ENCODE measurements around the gene CRY1.
"Not testable (repeated sequence)": the region's sequence is repeated elsewhere in the genome, so short reads cannot be mapped to it uniquely, and the experiment has no call there.

DNA sequence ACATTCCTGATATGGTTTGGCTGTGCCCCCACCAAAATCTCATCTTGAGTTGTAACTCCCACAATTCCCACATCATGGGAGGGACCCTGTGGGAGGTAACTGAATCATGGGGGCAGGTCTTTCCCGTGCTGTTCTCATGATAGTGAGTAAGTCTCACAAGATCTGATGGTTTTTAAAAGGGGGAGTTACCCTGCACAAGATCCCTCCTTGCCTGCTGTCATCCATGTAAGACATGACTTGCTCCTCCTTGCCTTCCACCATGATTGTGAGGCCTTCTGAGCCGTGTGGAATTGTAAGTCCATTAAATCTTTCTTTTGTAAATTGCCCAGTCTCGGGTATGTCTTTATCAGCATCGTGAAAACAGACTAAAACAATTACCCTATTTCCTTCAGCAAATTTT lies 90.7 kb downstream of the CRY1 start:
- TF ChIP-seq, protein P1, sequence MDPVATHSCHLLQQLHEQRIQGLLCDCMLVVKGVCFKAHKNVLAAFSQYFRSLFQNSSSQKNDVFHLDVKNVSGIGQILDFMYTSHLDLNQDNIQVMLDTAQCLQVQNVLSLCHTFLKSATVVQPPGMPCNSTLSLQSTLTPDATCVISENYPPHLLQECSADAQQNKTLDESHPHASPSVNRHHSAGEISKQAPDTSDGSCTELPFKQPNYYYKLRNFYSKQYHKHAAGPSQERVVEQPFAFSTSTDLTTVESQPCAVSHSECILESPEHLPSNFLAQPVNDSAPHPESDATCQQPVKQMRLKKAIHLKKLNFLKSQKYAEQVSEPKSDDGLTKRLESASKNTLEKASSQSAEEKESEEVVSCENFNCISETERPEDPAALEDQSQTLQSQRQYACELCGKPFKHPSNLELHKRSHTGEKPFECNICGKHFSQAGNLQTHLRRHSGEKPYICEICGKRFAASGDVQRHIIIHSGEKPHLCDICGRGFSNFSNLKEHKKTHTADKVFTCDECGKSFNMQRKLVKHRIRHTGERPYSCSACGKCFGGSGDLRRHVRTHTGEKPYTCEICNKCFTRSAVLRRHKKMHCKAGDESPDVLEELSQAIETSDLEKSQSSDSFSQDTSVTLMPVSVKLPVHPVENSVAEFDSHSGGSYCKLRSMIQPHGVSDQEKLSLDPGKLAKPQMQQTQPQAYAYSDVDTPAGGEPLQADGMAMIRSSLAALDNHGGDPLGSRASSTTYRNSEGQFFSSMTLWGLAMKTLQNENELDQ (CRISPR knock-in tag; IDR thresholded peaks at IDR 0.05; ENCODE audit: borderline replicate concordance): not testable (repeated sequence)
- TF ChIP-seq SMARCE1 (IDR thresholded peaks at IDR 0.05); MAZ (CRISPR knock-in tag; conservative IDR thresholded peaks at IDR 0.05 in 1 of 2, IDR thresholded peaks at IDR 0.05 in 1 of 2); ARID2 (IDR thresholded peaks at IDR 0.05); RBM15 (IDR thresholded peaks at IDR 0.05; ENCODE audit: insufficient read depth, low read length); CEBPB (tag; IDR thresholded peaks at IDR 0.05); BRCA1 (IDR thresholded peaks at IDR 0.05); BRCA1 (CRISPR knock-in tag; IDR thresholded peaks at IDR 0.05); DNMT1 (IDR thresholded peaks at IDR 0.05); NFYB (IDR thresholded peaks at IDR 0.05; ENCODE audit: extremely low read depth, insufficient read length); MYC (IDR thresholded peaks at IDR 0.05; ENCODE audit: low read depth, low read length); MYC (CRISPR knock-in tag; IDR thresholded peaks at IDR 0.05; ENCODE audit: borderline replicate concordance, low read depth): not testable (repeated sequence)
- TF ChIP-seq, protein P2, sequence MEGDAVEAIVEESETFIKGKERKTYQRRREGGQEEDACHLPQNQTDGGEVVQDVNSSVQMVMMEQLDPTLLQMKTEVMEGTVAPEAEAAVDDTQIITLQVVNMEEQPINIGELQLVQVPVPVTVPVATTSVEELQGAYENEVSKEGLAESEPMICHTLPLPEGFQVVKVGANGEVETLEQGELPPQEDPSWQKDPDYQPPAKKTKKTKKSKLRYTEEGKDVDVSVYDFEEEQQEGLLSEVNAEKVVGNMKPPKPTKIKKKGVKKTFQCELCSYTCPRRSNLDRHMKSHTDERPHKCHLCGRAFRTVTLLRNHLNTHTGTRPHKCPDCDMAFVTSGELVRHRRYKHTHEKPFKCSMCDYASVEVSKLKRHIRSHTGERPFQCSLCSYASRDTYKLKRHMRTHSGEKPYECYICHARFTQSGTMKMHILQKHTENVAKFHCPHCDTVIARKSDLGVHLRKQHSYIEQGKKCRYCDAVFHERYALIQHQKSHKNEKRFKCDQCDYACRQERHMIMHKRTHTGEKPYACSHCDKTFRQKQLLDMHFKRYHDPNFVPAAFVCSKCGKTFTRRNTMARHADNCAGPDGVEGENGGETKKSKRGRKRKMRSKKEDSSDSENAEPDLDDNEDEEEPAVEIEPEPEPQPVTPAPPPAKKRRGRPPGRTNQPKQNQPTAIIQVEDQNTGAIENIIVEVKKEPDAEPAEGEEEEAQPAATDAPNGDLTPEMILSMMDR (IDR thresholded peaks at IDR 0.05 in 2 of 3, conservative IDR thresholded peaks at IDR 0.05 in 1 of 3; ENCODE audit: insufficient read depth in 2 of 3, low read depth in 1 of 3, low read length in 3 of 3): not testable (repeated sequence)
- TF ChIP-seq, protein P3, sequence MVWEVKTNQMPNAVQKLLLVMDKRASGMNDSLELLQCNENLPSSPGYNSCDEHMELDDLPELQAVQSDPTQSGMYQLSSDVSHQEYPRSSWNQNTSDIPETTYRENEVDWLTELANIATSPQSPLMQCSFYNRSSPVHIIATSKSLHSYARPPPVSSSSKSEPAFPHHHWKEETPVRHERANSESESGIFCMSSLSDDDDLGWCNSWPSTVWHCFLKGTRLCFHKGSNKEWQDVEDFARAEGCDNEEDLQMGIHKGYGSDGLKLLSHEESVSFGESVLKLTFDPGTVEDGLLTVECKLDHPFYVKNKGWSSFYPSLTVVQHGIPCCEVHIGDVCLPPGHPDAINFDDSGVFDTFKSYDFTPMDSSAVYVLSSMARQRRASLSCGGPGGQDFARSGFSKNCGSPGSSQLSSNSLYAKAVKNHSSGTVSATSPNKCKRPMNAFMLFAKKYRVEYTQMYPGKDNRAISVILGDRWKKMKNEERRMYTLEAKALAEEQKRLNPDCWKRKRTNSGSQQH (CRISPR knock-in tag; IDR thresholded peaks at IDR 0.05): not testable (repeated sequence)

All from K562 (cell line).